ENCODE measurements around the gene DKKL1.

DNA sequence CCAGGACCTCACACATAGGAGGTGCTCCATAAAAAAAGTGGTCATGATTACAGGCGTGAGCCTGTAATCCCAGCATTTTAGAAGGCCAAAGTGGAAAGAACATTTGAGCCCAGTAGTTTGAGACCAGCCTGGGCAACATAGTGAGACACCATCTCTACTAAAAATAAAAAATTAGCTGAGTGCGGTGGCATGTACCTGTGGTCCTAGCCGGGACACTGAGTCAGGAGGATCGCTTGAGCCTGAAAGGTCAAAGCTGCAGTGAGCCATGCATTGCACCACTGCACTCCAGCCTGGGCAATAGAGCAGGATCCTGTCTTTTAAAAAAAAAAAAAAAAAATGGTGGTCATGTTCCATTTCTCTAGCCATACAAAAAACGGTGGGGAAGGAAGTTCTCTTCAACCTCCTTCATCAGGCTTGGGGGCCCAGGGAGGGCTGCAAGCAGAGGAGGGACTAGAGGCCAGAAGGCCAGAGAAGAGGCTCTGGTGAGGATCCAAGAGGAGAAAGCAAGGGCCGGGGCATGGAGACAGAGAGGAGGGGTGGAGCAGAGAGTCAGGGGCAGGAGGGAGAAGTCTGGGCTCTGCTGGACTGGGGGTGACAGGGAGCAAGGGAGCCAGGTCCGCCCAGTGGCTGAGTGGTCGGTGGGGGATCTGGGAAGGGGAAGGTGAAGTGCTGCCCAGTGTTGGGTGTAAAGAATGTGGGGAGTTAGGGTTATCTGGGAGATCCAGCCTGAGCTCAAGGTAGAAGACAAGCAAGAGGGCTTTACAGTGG, 33.2 kb downstream of the DKKL1 start:
- no peak for TF ChIP-seq ZNF274 (IDR thresholded peaks at IDR 0.05; ENCODE audit: low read depth, low read length)
- no peak for TF ChIP-seq YY1 (IDR thresholded peaks at IDR 0.05; ENCODE audit: insufficient read depth, insufficient read length)
